Calu3 (cell line): Measurements from ENCODE around the gene PKMYT1. TPM values are rescaled to one million over a fixed set of nuclear protein-coding genes. Genes with fewer than 3 reads are reported as not detected.

Experiments
- BruUV-seq: library from RNA; stranded (reverse); fragments of 400-500 nt; replicated peaks from 2 replicates; lab custom pipeline; 2021; lab: Mats Ljungman, UMichigan
- CTCF ChIA-PET: fragments of 300-600 bp; sonication (Branson Sonifier 250); formaldehyde crosslinking; loops from one replicate; lab custom pipeline; 2022; ENCODE audit warnings: antibody characterized with exemption; lab: Charles Lee
- DNase-seq: peaks from one replicate; pipeline ENCODE4 v3.0.0; 2022
- H3K27ac Mint-ChIP-seq: one replicate; pipeline ENCODE4 v1.8.0; 2022; ENCODE audit warnings: mixed read lengths; ENCODE audit not compliant: unreplicated experiment
- H3K27me3 Mint-ChIP-seq: one replicate; pipeline ENCODE4 v1.8.0; 2022; ENCODE audit warnings: mixed read lengths; ENCODE audit not compliant: unreplicated experiment
- H3K36me3 Mint-ChIP-seq: one replicate; pipeline ENCODE4 v1.8.0; 2022; ENCODE audit warnings: mild to moderate bottlenecking, moderate library complexity, mixed read lengths; ENCODE audit not compliant: insufficient read depth, unreplicated experiment
- H3K4me1 Mint-ChIP-seq: one replicate; pipeline ENCODE4 v1.8.0; 2022; ENCODE audit warnings: mild to moderate bottlenecking, low read depth, mixed read lengths; ENCODE audit not compliant: unreplicated experiment
- H3K4me3 Mint-ChIP-seq: one replicate; pipeline ENCODE4 v1.8.0; 2022; ENCODE audit warnings: mild to moderate bottlenecking, low read depth, moderate library complexity, mixed read lengths; ENCODE audit not compliant: unreplicated experiment
- H3K9me3 Mint-ChIP-seq: one replicate; pipeline ENCODE4 v1.8.0; 2022; ENCODE audit warnings: low read depth, mixed read lengths; ENCODE audit not compliant: unreplicated experiment
- intact Hi-C: fragments of 100-400 bp; cut with micrococcal nuclease; formaldehyde crosslinking; loops from one replicate; pipeline ENCODE4 v1.10.0; 2022; ENCODE audit not compliant: unreplicated experiment
- total RNA-seq: library from RNA; stranded (reverse); gene quantifications from 2 replicates; pipeline ENCODE4 v1.2.3, GENCODE V29; 2022
- TF ChIP-seq, protein P1 (sequence below): fragments of 200-600 bp; IDR thresholded peaks from one replicate; pipeline ENCODE4 v1.8.0; 2022; ENCODE audit warnings: antibody characterized with exemption; ENCODE audit not compliant: unreplicated experiment

Gene PKMYT1
- total RNA-seq, 1 experiment from 2014 or later = 107 TPM

DNA sequence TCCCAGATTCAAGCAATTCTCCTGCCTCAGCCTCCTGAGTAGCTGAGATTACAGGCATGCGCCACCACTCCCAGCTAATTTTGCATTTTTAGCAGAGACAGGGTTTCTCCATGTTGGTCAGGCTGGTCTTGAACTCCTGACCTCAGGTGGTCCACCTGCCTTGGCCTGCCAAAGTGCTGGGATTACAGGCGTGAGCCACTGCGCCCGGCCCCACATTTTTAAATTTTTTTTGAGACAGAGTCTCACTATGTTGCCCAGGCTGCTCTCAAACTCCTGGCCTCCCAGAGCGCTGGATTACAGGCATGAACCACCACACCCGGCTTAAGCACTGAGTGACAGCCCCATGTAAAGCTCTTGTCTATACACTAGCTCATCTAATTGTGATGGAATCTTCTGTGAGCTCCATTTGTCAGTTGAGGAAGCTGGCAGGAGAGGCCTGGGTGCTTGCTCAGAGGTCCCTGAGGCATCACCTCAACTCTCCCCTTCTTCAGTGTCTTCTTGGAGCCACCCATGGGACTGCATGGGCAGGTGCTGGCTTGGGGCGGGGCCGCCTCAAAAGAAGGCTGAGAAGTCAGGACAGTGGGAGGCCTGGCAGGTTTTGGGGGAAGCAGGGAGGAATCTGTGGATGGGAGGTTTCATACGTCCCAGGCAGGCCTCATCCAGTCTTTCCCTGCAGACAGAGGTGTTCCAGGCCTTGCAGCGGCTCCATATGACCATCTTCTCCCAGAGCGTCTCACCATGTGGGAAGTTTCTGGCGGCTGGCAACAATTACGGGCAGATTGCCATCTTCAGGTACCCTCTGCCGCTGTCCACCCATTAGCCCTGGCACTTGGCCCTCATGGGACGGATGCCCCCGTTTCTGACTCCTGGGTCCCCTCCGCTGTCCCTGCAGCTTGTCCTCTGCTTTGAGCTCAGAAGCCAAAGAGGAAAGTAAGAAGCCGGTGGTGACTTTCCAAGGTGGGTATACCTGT lies 45.1 kb upstream of the PKMYT1 start:
- TF ChIP-seq, protein P1, sequence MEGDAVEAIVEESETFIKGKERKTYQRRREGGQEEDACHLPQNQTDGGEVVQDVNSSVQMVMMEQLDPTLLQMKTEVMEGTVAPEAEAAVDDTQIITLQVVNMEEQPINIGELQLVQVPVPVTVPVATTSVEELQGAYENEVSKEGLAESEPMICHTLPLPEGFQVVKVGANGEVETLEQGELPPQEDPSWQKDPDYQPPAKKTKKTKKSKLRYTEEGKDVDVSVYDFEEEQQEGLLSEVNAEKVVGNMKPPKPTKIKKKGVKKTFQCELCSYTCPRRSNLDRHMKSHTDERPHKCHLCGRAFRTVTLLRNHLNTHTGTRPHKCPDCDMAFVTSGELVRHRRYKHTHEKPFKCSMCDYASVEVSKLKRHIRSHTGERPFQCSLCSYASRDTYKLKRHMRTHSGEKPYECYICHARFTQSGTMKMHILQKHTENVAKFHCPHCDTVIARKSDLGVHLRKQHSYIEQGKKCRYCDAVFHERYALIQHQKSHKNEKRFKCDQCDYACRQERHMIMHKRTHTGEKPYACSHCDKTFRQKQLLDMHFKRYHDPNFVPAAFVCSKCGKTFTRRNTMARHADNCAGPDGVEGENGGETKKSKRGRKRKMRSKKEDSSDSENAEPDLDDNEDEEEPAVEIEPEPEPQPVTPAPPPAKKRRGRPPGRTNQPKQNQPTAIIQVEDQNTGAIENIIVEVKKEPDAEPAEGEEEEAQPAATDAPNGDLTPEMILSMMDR = no peak
- H3K36me3 Mint-ChIP-seq = peaks cover 100% of the 10 kb centered on the region
- no peaks in the 10 kb centered on the region for H3K9me3 Mint-ChIP-seq
- BruUV-seq = no TSS peak
- intact Hi-C loops = no loop called here
- CTCF ChIA-PET = interaction anchor here (0.6 to 7.8 kb wide), 3 partner anchors 9 to 18 kb away, joined by 4 to 126 read pairs (median 6); no protein-coding TSS in a partner anchor
- H3K27me3 Mint-ChIP-seq = no peaks in the 10 kb centered on the region
- H3K27ac Mint-ChIP-seq = peak overlapping the region; percentile 63
- peaks cover 22% of the 10 kb centered on the region for H3K4me1 Mint-ChIP-seq
- H3K4me3 Mint-ChIP-seq = peak overlapping the region; percentile 20
- no peak for DNase-seq

DNA sequence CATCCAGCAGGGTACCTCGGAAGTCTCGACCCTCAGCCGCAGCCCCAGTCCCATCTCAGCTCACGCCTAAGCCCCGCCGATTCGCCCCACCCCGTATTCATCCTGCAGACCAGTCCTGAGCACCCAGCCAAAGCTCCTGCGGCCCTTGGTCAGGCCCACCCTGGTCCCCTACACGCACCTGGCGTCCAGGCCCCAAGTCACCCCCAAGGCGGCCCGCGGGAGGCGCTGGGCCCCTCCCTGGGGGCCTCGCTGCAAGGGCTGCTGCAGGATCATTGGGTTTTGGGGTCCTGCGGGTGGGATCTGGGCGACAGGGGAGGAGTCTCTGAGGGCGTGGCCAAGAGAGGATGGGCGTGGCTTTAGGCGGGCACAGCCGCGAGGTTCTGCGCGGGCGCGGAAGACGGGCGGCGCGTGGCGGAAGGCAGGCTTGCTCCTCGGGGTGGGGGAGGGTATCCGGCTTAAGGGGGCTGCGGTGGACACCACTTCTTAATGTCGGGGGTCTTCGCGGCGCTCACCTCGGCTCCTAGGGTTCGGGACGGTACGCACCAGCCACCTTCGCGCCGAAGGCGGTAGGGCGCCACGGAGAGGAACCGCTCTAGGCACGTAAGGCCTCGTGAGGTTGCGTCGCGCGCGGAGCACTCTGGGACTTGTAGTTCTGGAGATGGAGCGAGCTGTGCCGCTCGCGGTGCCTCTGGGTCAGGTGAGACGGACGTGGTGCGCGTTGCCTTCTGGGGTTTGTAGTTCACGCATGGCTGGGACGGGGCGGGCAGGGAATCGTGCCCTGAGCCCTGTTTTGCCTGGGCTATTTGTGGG lies 43.6 kb upstream of the PKMYT1 start, which contains the start of the genes HCFC1R1 and THOC6:
Gene HCFC1R1, minus strand, starts transcription at position 274 of the 810 bp plus-strand sequence. Its CDS starts 1 bp downstream, at position 273.
Gene THOC6, plus strand, starts transcription at position 367 of the 810 bp plus-strand sequence. Its CDS starts 292 bp downstream, at position 659.
- no peaks in the 10 kb centered on the region for H3K9me3 Mint-ChIP-seq
- intact Hi-C loops = no loop called here
- BruUV-seq = no TSS peak

DNA sequence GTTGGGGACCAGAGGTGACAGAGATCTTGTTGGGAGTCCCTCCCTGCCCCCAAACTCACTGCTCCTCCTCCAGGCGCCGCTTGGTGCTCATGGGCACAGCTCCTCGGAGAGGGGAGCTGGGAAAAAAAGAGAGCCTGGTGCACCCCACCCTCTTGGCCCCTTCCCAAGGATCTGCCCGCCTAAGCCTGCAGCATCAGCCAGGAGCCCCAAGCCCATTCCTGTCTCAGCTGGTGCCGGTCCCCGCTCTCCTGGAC lies 43.1 kb upstream of the PKMYT1 start:
- Mint-ChIP-seq H3K9me3 (no peaks in the 10 kb centered on the region), H3K4me1 (peaks cover 30% of the 10 kb centered on the region), H3K36me3 (peaks cover 88% of the 10 kb centered on the region), H3K27me3 (no peaks in the 10 kb centered on the region), H3K4me3 (peak overlapping the region; percentile 80), H3K27ac (peak overlapping the region; percentile 89)
- DNase-seq = peak; percentile 82
- TF ChIP-seq, protein P1 = no peak
- no TSS peak for BruUV-seq
- intact Hi-C loops = no loop called here
- CTCF ChIA-PET = interaction anchor here (0.6 to 7.8 kb wide), 3 partner anchors 8 to 1269 kb away, joined by 3 to 126 read pairs (median 40); no protein-coding TSS in a partner anchor

More for the DNA sequence above, 43.6 kb upstream of the PKMYT1 start, which contains the start of the genes HCFC1R1 and THOC6:
- Mint-ChIP-seq H3K4me3 (peak within 1 kb of the TSS; percentile 80), H3K27ac (peak within 1 kb of the TSS; percentile 89), H3K4me1 (peaks cover 30% of the 10 kb centered on the region), H3K36me3 (peaks cover 93% of the 10 kb centered on the region), H3K27me3 (no peaks in the 10 kb centered on the region)
- CTCF ChIA-PET = interaction anchor here (0.6 to 7.8 kb wide), 4 partner anchors 7 to 1269 kb away, joined by 3 to 126 read pairs (median 22); no protein-coding TSS in a partner anchor
- peak; percentile 97 for DNase-seq
- TF ChIP-seq, protein P1 = no peak
